Suprapubic skin (tissue), 4 donors: ENCODE data around the gene HEXIM1. TPM values are rescaled to one million over a fixed set of nuclear protein-coding genes. Genes with fewer than 3 reads are reported as not detected.

Experiments used
- DNase-seq, 2 donors: peaks; one replicate each; pipeline ENCODE4 v3.0.0-alpha.2; 2019; ENCODE audit warnings: low spot score in 2 of 2
- H3K27ac ChIP-seq: fragments of 200-600 bp; sonication (generic); one replicate; pipeline ENCODE4 v1.5.1; 2019
- H3K27me3 ChIP-seq: fragments of 200-600 bp; sonication (generic); one replicate; pipeline ENCODE4 v1.5.1; 2019
- H3K36me3 ChIP-seq: fragments of 200-600 bp; sonication (generic); one replicate; pipeline ENCODE4 v1.5.1; 2019
- H3K4me1 ChIP-seq: fragments of 200-600 bp; sonication (generic); one replicate; pipeline ENCODE4 v1.5.1; 2019
- H3K4me3 ChIP-seq: fragments of 200-600 bp; sonication (generic); one replicate; pipeline ENCODE4 v1.5.1; 2019; ENCODE audit warnings: mild to moderate bottlenecking
- H3K9me3 ChIP-seq: fragments of 200-600 bp; sonication (generic); one replicate; pipeline ENCODE4 v1.5.1; 2019
- EP300 ChIP-seq: sonication (generic); formaldehyde crosslinking; IDR thresholded peaks from one replicate; pipeline ENCODE4 v1.6.1; 2017; ENCODE audit warnings: antibody characterized with exemption
- POLR2A ChIP-seq, 2 donors: fragments of 450-650 bp; IDR thresholded peaks; one replicate each; pipeline ENCODE4 v1.6.1; 2017; ENCODE audit warnings: antibody characterized with exemption in 2 of 2, mild to moderate bottlenecking in 2 of 2, moderate library complexity in 2 of 2
- POLR2AphosphoS5 ChIP-seq, 3 donors: sonication (generic); formaldehyde crosslinking; IDR thresholded peaks; one replicate each; pipeline ENCODE4 v1.6.1; 2017; ENCODE audit warnings: antibody characterized with exemption in 3 of 3
- WGBS: methylation state at CpG from one replicate; pipeline ENCODE4 v1.1.5; 2018; 5-methylcytosine and 5-hydroxymethylcytosine counted together
- total RNA-seq, 4 donors: library from RNA; depleted of rRNA; stranded (reverse); fragments of >200 nt; gene quantifications; one replicate each; pipeline ENCODE4 v1.1.0, GENCODE V29; 2016
- TF ChIP-seq, protein P1 (sequence below), 2 donors: fragments of 200-600 bp in 1 of 2; fragments of 450-650 bp in 1 of 2; sonication (generic) in 1 of 2; IDR thresholded peaks; one replicate each; pipeline ENCODE4 v1.5.1; 2016 to 2019; ENCODE audit warnings: antibody characterized with exemption in 2 of 2, mild to moderate bottlenecking in 1 of 2, moderate library complexity in 1 of 2

HEXIM1 gene
- total RNA-seq, 4 donors from 2014 or later: 23.1 to 35.6 (median 27.8) TPM

DNA sequence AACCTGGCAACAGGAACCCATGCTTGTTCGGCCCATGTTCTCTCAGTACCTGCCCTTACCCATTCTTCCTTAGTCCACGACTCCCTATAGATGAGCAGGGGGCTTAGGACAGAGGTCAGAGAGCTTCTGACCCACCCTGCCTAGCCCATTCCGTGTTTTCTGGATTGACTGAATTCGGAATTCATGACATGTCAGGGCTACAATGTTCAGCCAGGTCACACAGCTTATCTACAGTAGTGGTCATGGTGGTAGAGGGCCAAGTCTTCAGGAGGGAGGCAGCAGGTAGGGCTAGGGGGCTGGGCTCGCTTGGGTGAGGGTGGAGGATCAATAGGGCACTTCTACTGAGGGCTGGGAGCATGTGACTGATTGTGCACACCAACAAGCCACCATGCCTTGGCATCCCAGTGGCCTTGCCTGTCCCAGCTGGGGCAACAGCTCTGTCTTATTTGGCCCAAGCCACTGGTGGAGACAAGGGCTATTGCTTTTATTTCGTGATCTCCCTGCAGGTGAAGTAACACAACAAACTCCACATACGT lies 16.5 kb downstream of the HEXIM1 start:
- Histone ChIP-seq H3K4me3 (no peak overlapping the region), H3K9me3 (no peaks in the 10 kb centered on the region), H3K4me1 (peaks cover 17% of the 10 kb centered on the region), H3K27me3 (no peaks in the 10 kb centered on the region), H3K27ac (no peak overlapping the region), H3K36me3 (no peaks in the 10 kb centered on the region)
- TF ChIP-seq, protein P1, sequence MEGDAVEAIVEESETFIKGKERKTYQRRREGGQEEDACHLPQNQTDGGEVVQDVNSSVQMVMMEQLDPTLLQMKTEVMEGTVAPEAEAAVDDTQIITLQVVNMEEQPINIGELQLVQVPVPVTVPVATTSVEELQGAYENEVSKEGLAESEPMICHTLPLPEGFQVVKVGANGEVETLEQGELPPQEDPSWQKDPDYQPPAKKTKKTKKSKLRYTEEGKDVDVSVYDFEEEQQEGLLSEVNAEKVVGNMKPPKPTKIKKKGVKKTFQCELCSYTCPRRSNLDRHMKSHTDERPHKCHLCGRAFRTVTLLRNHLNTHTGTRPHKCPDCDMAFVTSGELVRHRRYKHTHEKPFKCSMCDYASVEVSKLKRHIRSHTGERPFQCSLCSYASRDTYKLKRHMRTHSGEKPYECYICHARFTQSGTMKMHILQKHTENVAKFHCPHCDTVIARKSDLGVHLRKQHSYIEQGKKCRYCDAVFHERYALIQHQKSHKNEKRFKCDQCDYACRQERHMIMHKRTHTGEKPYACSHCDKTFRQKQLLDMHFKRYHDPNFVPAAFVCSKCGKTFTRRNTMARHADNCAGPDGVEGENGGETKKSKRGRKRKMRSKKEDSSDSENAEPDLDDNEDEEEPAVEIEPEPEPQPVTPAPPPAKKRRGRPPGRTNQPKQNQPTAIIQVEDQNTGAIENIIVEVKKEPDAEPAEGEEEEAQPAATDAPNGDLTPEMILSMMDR (IDR thresholded peaks at IDR 0.05): no peak
- TF ChIP-seq POLR2AphosphoS5 (IDR thresholded peaks at IDR 0.05) (no peak), POLR2A (IDR thresholded peaks at IDR 0.05) (no peak), EP300 (no peak)
- 81% methylated on average over 7 of the region's 7 CpGs for WGBS
- DNase-seq: no peak

DNA sequence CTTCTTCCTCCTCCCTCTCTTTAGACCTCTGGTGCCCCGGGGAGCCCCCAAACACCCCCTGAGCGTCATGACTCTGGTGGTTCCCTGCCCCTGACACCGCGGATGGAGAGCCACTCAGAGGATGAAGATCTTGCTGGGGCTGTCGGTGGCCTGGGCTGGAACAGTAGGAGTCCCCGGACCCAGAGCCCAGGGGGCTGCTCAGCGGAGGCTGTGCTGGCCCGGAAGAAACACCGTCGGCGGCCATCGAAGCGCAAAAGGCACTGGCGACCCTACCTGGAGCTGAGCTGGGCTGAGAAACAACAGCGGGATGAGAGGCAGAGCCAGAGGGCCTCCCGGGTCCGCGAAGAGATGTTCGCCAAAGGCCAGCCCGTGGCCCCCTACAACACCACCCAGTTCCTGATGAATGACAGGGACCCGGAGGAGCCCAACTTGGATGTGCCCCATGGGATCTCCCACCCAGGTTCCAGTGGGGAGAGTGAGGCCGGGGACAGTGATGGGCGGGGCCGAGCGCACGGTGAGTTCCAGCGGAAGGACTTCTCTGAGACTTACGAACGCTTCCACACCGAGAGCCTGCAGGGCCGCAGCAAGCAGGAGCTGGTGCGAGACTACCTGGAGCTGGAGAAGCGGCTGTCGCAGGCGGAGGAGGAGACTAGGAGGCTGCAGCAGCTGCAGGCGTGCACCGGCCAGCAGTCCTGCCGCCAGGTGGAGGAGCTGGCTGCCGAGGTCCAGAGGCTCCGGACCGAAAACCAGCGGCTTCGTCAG lies 20.9 kb downstream of the HEXIM1 start:
- H3K27ac ChIP-seq: peak overlapping the region; percentile 96
- DNase-seq: no peak
- H3K4me1 ChIP-seq: peaks cover 44% of the 10 kb centered on the region
- no peaks in the 10 kb centered on the region for H3K9me3 ChIP-seq
- H3K4me3 ChIP-seq: no peak overlapping the region
- no peaks in the 10 kb centered on the region for H3K27me3 ChIP-seq
- TF ChIP-seq POLR2AphosphoS5 (IDR thresholded peaks at IDR 0.05): no peak
- TF ChIP-seq, protein P1 (IDR thresholded peaks at IDR 0.05): no peak
- no peak for TF ChIP-seq POLR2A (IDR thresholded peaks at IDR 0.05)
- no peak for TF ChIP-seq EP300
- no peaks in the 10 kb centered on the region for H3K36me3 ChIP-seq
- 89% methylated on average over 27 of the region's 43 CpGs for WGBS

DNA sequence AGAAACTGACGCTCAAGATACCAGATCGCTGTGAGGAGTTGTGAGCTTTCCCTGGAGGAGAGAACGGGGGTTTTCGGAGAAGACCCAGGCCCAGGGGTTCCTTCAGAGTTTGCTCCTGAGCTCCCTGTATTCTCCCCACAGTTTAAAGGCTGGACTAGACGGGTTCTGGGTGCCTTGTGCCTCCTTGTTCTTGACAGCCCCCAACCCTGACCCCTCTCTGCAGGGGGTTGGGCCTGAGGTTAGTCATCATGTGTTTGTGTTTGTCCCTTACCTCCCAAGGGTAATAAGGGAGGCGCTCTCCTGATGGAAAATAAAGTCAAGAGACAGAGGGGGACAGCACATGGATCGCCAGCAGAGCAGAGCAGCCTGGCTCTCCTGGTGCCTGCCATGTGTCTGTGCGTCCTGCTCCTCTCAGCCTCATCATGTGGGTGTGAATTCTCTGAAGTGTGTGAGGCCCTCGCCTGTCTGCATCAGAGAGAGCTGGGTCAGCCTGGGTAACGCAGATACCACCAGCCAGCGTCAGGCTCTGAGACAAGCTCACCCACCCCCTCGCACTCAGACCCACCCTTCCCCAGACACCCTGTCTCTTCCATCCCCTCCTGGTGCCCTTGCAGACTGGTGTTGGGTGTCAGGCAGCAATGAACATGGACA lies 22.1 kb downstream of the HEXIM1 start:
- no peaks in the 10 kb centered on the region for H3K27me3 ChIP-seq
- no peaks in the 10 kb centered on the region for H3K9me3 ChIP-seq
- TF ChIP-seq POLR2AphosphoS5 (IDR thresholded peaks at IDR 0.05) (no peak), EP300 (no peak), POLR2A (IDR thresholded peaks at IDR 0.05) (no peak)
- TF ChIP-seq, protein P1 (IDR thresholded peaks at IDR 0.05): no peak
- no peak for DNase-seq
- peak overlapping the region; percentile 96 for H3K27ac ChIP-seq
- H3K4me3 ChIP-seq: no peak overlapping the region
- peaks cover 45% of the 10 kb centered on the region for H3K4me1 ChIP-seq
- no peaks in the 10 kb centered on the region for H3K36me3 ChIP-seq
- WGBS: 78% methylated on average over 7 of the region's 12 CpGs

DNA sequence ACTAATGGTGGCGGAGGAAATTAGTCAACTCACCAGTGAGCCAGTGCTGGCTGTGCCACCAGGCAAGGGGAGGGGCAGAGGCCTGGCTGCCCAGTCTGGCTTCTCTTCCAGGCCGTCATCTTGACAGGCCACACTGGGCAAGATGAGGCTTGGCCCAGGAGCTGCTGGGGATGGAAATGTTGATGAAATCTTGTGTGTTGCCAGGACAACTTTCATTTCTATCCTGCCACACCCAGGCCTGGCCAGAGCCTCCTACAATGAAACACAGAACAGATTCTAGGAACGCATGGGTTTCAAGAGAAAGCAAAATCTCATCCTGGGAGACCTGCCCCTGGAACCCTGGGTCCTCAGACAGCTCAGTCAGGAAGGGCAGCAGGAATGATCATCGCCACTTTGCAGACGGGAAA lies 22.7 kb downstream of the HEXIM1 start:
- Histone ChIP-seq H3K4me1 (peaks cover 50% of the 10 kb centered on the region), H3K36me3 (no peaks in the 10 kb centered on the region), H3K4me3 (peak overlapping the region; percentile 36), H3K27ac (peak overlapping the region; percentile 96), H3K9me3 (no peaks in the 10 kb centered on the region), H3K27me3 (no peaks in the 10 kb centered on the region)
- TF ChIP-seq POLR2AphosphoS5 (IDR thresholded peaks at IDR 0.05) (peak in 2 of 3 donors; percentile 42 to 87), EP300 (no peak), POLR2A (IDR thresholded peaks at IDR 0.05) (no peak)
- peak; percentile 88 to 91 for DNase-seq
- 23% methylated on average over 2 of the region's 5 CpGs for WGBS

DNA sequence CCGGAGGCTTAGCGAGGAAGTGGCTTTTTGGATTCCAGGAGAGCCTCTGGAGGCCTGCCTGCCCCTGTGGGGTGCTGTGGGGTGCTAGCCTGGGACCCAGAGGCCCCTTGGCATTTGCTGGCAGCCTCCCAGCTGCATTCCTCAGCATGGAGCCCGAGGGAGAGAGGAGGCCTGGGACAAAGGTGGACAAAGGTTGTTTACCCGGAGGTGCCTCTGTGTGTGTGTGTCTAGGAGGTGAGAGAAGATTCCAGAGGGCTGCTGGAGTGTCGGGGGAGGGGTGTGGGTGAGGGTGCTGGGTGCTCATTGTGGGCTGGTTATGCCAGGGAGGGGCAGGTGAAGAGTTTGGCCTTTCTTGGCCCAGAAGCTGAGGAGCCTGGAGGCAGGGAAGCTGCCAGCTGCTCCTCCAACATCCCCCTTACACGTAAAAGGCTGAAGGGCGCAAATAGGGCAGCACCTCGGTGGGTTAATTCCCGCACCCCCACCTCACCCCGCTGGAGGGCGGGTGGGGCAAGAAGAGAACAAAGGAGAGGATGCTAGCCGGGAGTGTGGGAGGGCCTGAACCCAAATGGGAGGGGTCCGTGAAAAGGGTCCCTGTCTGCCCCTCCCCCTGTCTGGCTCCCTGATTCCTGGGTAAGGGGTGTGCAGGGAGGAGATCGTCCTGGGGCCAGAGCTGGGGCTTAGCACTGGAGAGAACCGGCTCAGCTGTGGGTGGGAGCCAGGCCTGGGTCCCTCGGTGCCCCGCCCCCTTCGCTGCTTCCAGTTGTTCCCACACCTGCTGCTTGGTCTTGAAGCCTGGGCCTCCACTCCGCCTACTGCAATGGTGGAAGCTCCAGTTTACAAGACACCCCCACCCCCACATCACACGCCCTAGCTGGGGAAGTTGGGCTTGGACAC lies 23.3 kb downstream of the HEXIM1 start:
- peak in 1 of 2 donors; percentile 83 for DNase-seq
- no peak for TF ChIP-seq EP300
- TF ChIP-seq POLR2AphosphoS5 (IDR thresholded peaks at IDR 0.05): no peak
- TF ChIP-seq, protein P1 (IDR thresholded peaks at IDR 0.05): no peak
- TF ChIP-seq POLR2A (IDR thresholded peaks at IDR 0.05): no peak
- peak overlapping the region; percentile 36 for H3K4me3 ChIP-seq
- WGBS: 19% methylated on average over 16 of the region's 20 CpGs
- no peaks in the 10 kb centered on the region for H3K9me3 ChIP-seq
- peak overlapping the region; percentile 96 for H3K27ac ChIP-seq
- peaks cover 56% of the 10 kb centered on the region for H3K4me1 ChIP-seq
- no peaks in the 10 kb centered on the region for H3K36me3 ChIP-seq
- H3K27me3 ChIP-seq: no peaks in the 10 kb centered on the region
